ENCODE results near the gene CHCHD3. TPM values are rescaled to one million over a fixed set of nuclear protein-coding genes. Genes with fewer than 3 reads are reported as not detected.

CHCHD3 gene
- total RNA-seq, 4 donors from 2014 or later: 54.0 to 88.6 (median 61.3) TPM

DNA sequence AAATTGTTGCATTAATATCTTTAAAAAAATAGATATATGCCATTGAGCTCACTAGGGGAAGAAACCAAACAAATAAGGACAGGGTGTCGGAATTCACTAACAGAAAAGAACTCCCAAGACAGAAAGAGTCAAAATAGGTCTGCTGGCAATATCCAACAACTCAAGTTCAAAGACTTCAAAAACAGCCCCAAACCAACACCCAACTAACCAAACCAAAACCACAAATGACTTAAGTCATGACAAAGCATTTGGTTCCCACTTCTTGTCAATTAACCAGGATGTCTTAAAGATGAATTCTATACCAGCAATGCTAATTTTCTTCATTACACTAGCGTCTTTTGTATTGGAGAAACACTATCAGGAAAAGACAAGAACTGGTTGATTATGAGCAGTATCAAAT, 256.7 kb downstream of the CHCHD3 start:
- Histone ChIP-seq H3K4me3 (no peak overlapping the region), H3K36me3 (no peaks in the 10 kb centered on the region), H3K4me1 (peaks cover 0 to 12% (median 0%) of the 10 kb centered on the region in 3 donors), H3K9me3 (no peaks in the 10 kb centered on the region), H3K27ac (no peak overlapping the region), H3K27me3 (no peaks in the 10 kb centered on the region)
- 92 to 95% methylated on average over 2 of the region's 2 CpGs for WGBS, 2 donors (ENCODE audit: low coverage in 1 of 2)
- no peak for ATAC-seq
- no peak for TF ChIP-seq POLR2A (IDR thresholded peaks at IDR 0.05)
- TF ChIP-seq POLR2AphosphoS5 (IDR thresholded peaks at IDR 0.05): no peak
- no peak for TF ChIP-seq EP300 (IDR thresholded peaks at IDR 0.05)
- TF ChIP-seq CTCF (IDR thresholded peaks at IDR 0.05): no peak

GRCh38 chr7:132819648-132820047, 262.2 kb downstream of the CHCHD3 start:
- TF ChIP-seq POLR2A (IDR thresholded peaks at IDR 0.05) (no peak), CTCF (IDR thresholded peaks at IDR 0.05) (no peak), EP300 (IDR thresholded peaks at IDR 0.05) (no peak), POLR2AphosphoS5 (IDR thresholded peaks at IDR 0.05) (no peak)
- Histone ChIP-seq H3K27ac (no peak overlapping the region), H3K4me3 (no peak overlapping the region), H3K36me3 (no peaks in the 10 kb centered on the region), H3K27me3 (no peaks in the 10 kb centered on the region), H3K9me3 (no peaks in the 10 kb centered on the region), H3K4me1 (peaks cover 0 to 18% (median 5%) of the 10 kb centered on the region in 3 donors)
- no peak for ATAC-seq
- 91 to 92% methylated on average over 7 of the region's 7 CpGs for WGBS, 2 donors (ENCODE audit: low coverage in 1 of 2)

DNA sequence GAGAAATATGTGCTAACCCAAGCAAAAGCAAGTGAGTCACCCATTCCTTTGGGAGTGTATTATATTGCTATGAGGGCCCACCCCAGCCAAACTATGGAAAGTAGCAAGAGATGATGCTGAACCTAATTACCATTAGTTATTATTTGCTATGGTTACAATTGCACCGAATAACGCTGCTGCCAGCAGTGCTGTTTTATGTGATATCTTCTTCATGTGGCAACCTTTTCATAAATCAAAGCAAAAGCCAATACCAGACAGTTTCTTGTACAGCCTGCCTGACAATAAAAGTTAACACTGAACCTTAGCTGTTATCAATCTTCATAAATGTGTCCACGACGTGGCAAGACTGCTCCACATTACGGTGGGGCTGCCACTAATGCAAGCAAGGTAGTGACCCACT, 263.9 kb downstream of the CHCHD3 start:
- ATAC-seq: no peak
- H3K4me3 ChIP-seq: no peak overlapping the region
- no peaks in the 10 kb centered on the region for H3K27me3 ChIP-seq
- no peaks in the 10 kb centered on the region for H3K36me3 ChIP-seq
- peaks cover 0 to 18% (median 5%) of the 10 kb centered on the region in 3 donors for H3K4me1 ChIP-seq
- WGBS, 2 donors (ENCODE audit: low coverage in 1 of 2): 41 to 47% methylated on average over 5 of the region's 5 CpGs
- H3K27ac ChIP-seq: no peak overlapping the region
- H3K9me3 ChIP-seq: no peaks in the 10 kb centered on the region
- TF ChIP-seq POLR2AphosphoS5 (IDR thresholded peaks at IDR 0.05) (no peak), POLR2A (IDR thresholded peaks at IDR 0.05) (no peak), CTCF (IDR thresholded peaks at IDR 0.05) (no peak), EP300 (IDR thresholded peaks at IDR 0.05) (no peak)

DNA sequence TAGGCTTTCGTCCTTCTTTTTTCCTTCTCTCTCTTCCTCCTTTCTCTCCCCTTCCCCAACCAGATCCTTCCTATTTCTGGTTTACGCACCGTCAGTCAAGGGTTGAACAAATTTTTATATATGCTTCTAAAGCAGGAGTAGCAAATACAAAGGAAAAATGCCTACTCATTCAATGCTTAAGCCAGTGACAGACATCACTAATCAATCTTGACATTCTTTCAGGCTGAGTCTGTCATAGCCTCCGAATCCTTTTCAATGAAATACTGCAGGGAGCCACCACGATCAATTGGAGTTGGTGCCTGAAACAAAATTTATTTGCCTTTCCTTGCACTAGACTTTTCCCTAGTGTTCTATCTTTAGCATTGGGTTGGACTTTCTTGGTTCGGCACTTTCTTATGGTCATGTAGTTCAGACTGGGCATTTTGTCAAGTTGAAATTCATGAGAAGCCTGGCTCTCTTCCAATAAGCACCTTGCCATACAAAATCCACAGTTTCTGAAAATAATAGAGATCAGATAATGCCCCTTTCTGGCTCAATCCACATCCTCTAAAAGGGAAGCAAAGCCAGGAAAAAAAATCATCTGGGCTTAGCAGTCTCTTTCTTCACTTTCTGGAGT, 266.1 kb downstream of the CHCHD3 start:
- Histone ChIP-seq H3K27ac (no peak overlapping the region), H3K27me3 (no peaks in the 10 kb centered on the region), H3K4me3 (no peak overlapping the region), H3K36me3 (no peaks in the 10 kb centered on the region), H3K9me3 (no peaks in the 10 kb centered on the region), H3K4me1 (peaks cover 0 to 18% (median 5%) of the 10 kb centered on the region in 3 donors)
- WGBS, 2 donors (ENCODE audit: low coverage in 1 of 2): 56 to 63% methylated on average over 6 of the region's 6 CpGs
- TF ChIP-seq CTCF (IDR thresholded peaks at IDR 0.05): no peak
- no peak for TF ChIP-seq EP300 (IDR thresholded peaks at IDR 0.05)
- no peak for TF ChIP-seq POLR2AphosphoS5 (IDR thresholded peaks at IDR 0.05)
- TF ChIP-seq POLR2A (IDR thresholded peaks at IDR 0.05): no peak
- ATAC-seq: no peak

- Histone ChIP-seq H3K27ac (no peak overlapping the region), H3K27me3 (no peaks in the 10 kb centered on the region), H3K36me3 (no peaks in the 10 kb centered on the region), H3K4me3 (no peak overlapping the region), H3K4me1 (peaks cover 0 to 18% (median 5%) of the 10 kb centered on the region in 3 donors), H3K9me3 (no peaks in the 10 kb centered on the region)
- ATAC-seq: no peak
- TF ChIP-seq CTCF (IDR thresholded peaks at IDR 0.05): no peak
- TF ChIP-seq POLR2A (IDR thresholded peaks at IDR 0.05): no peak
- no peak for TF ChIP-seq POLR2AphosphoS5 (IDR thresholded peaks at IDR 0.05)
- no peak for TF ChIP-seq EP300 (IDR thresholded peaks at IDR 0.05)
These were observed 266.8 kb downstream of the CHCHD3 start for GRCh38 chr7:132815130-132815529.
